GM23338 (cell line): ENCODE data around the gene RAB3IL1. TPM values are rescaled to one million over a fixed set of nuclear protein-coding genes. Genes with fewer than 3 reads are reported as not detected.

Experiments
- ATAC-seq: fragments of 200-7000 bp; cut with Tn5 transposase; 3 replicates; pipeline ENCODE4 v1.9.1; 2020
- DNase-seq: peaks from one replicate; pipeline ENCODE4 v3.0.0-alpha.2; 2015; ENCODE audit warnings: low spot score
- H2AFZ ChIP-seq: fragments of 200-600 bp; sonication (generic); 2 replicates; pipeline ENCODE4 v1.8.0; 2016; ENCODE audit warnings: antibody characterized with exemption, mild to moderate bottlenecking, moderate library complexity
- H3F3A ChIP-seq: fragments of 200-600 bp; sonication (generic); replicated peaks from 2 replicates; pipeline ENCODE4 v1.8.0; 2017; ENCODE audit warnings: antibody characterized with exemption, mixed run types, low read depth
- H3K27ac ChIP-seq: fragments of 200-600 bp; sonication (generic); 2 replicates; pipeline ENCODE4 v1.6.1; 2016; ENCODE audit warnings: low read depth
- H3K27me3 ChIP-seq: fragments of 200-600 bp; sonication (generic); 2 replicates; pipeline ENCODE4 v1.8.0; 2016; ENCODE audit warnings: mild to moderate bottlenecking, mixed run types, moderate library complexity; ENCODE audit not compliant: insufficient read depth
- H3K36me3 ChIP-seq: fragments of 200-600 bp; sonication (generic); 2 replicates; pipeline ENCODE4 v1.8.0; 2016; ENCODE audit warnings: mild to moderate bottlenecking; ENCODE audit not compliant: insufficient read depth
- H3K4me1 ChIP-seq: fragments of 200-600 bp; sonication (generic); 2 replicates; pipeline ENCODE4 v1.8.0; 2016; ENCODE audit warnings: mild to moderate bottlenecking, moderate library complexity; ENCODE audit not compliant: insufficient read depth
- H3K4me2 ChIP-seq: fragments of 200-600 bp; sonication (generic); 2 replicates; pipeline ENCODE4 v1.7.1; 2017; ENCODE audit warnings: mixed run types
- H3K4me3 ChIP-seq: fragments of 200-600 bp; sonication (generic); 2 replicates; pipeline ENCODE4 v1.6.1; 2016; ENCODE audit warnings: mixed run types
- H3K79me2 ChIP-seq: fragments of 200-600 bp; sonication (generic); replicated peaks from 2 replicates; pipeline ENCODE4 v1.8.0; 2017; ENCODE audit warnings: mild to moderate bottlenecking; ENCODE audit not compliant: insufficient read depth
- H3K9me2 ChIP-seq: fragments of 200-600 bp; sonication (generic); 2 replicates; pipeline ENCODE4 v1.8.0; 2017; ENCODE audit not compliant: insufficient read depth
- H4K20me1 ChIP-seq: fragments of 200-600 bp; sonication (generic); replicated peaks from 2 replicates; pipeline ENCODE4 v1.8.0; 2017; ENCODE audit warnings: mild to moderate bottlenecking; ENCODE audit not compliant: insufficient read depth
- H3K27ac Mint-ChIP-seq: 2 replicates; pipeline ENCODE4 v1.8.0; 2020; ENCODE audit warnings: inconsistent platforms, mild to moderate bottlenecking, moderate library complexity, mixed read lengths
- H3K27me3 Mint-ChIP-seq: 3 replicates; pipeline ENCODE4 v1.8.0; 2022; ENCODE audit warnings: low read depth, mild to moderate bottlenecking, moderate library complexity, mixed read lengths, inconsistent platforms; ENCODE audit not compliant: insufficient read depth, poor library complexity
- H3K36me3 Mint-ChIP-seq: 3 replicates; pipeline ENCODE4 v1.8.0; 2021; ENCODE audit warnings: low read depth, mild to moderate bottlenecking, inconsistent platforms, moderate library complexity, mixed read lengths
- H3K4me1 Mint-ChIP-seq: 3 replicates; pipeline ENCODE4 v1.8.0; 2020; ENCODE audit warnings: mild to moderate bottlenecking, inconsistent platforms, mixed read lengths
- H3K4me3 Mint-ChIP-seq: 3 replicates; pipeline ENCODE4 v1.8.0; 2021; ENCODE audit warnings: moderate library complexity, mild to moderate bottlenecking, inconsistent platforms, mixed read lengths
- H3K9me3 Mint-ChIP-seq: 3 replicates; pipeline ENCODE4 v1.8.0; 2020; ENCODE audit warnings: moderate library complexity, mild to moderate bottlenecking, inconsistent platforms, mixed read lengths
- CREB1 ChIP-seq: fragments of 250-450 bp; sonication (Bioruptor Pico); IDR thresholded peaks from 2 replicates; pipeline ENCODE4 v1.5.0; 2020; ENCODE audit warnings: low read depth, mild to moderate bottlenecking, moderate library complexity
- CTCF ChIP-seq, 2 experiments: fragments of 200-600 bp in 1 of 2; sonication (generic) in 1 of 2; conservative IDR thresholded peaks; 2 replicates each; pipeline versions ENCODE4 v1.5.1 to v1.6.1; 2016 to 2017; ENCODE audit warnings: antibody characterized with exemption in 2 of 2, low read depth in 2 of 2, mild to moderate bottlenecking in 2 of 2, moderate library complexity in 1 of 2
- ETS1 ChIP-seq: IDR thresholded peaks from 2 replicates; pipeline ENCODE4 v1.6.1; 2016; ENCODE audit warnings: antibody characterized with exemption
- EZH2 ChIP-seq: fragments of 200-600 bp; sonication (generic); IDR thresholded peaks from one replicate; pipeline ENCODE4 v1.8.0; 2017; ENCODE audit warnings: antibody characterized with exemption, mild to moderate bottlenecking, low read depth; ENCODE audit not compliant: unreplicated experiment
- EZH2phosphoT487 ChIP-seq: fragments of 200-600 bp; sonication (generic); IDR thresholded peaks from one replicate; pipeline ENCODE4 v1.8.1; 2018; ENCODE audit warnings: antibody characterized with exemption; ENCODE audit not compliant: unreplicated experiment
- JUNB ChIP-seq: IDR thresholded peaks from one replicate; pipeline ENCODE4 v1.6.1; 2016; ENCODE audit warnings: antibody characterized with exemption; ENCODE audit not compliant: unreplicated experiment
- NANOG ChIP-seq: IDR thresholded peaks from 2 replicates; pipeline ENCODE4 v1.6.1; 2016; ENCODE audit warnings: antibody characterized with exemption, borderline replicate concordance
- POLR2AphosphoS5 ChIP-seq: IDR thresholded peaks from 2 replicates; pipeline ENCODE4 v1.6.1; 2016; ENCODE audit warnings: antibody characterized with exemption, low read depth
- REST ChIP-seq: IDR thresholded peaks from one replicate; pipeline ENCODE4 v1.6.1; 2018; ENCODE audit warnings: antibody characterized with exemption; ENCODE audit not compliant: unreplicated experiment
- STAT1 ChIP-seq: IDR thresholded peaks from one replicate; pipeline ENCODE4 v1.6.1; 2016; ENCODE audit warnings: antibody characterized with exemption; ENCODE audit not compliant: unreplicated experiment
- ZNF114 ChIP-seq: fragments of 250-450 bp; sonication (Bioruptor Pico); IDR thresholded peaks from 2 replicates; pipeline ENCODE4 v1.5.0; 2020; ENCODE audit warnings: mild to moderate bottlenecking, moderate library complexity
- ZNF331 ChIP-seq: fragments of 250-450 bp; sonication (Bioruptor Pico); IDR thresholded peaks from 2 replicates; pipeline ENCODE4 v1.5.0; 2020; ENCODE audit warnings: low read depth, mild to moderate bottlenecking, moderate library complexity
- ZNF462 ChIP-seq: fragments of 250-450 bp; sonication (Bioruptor Pico); IDR thresholded peaks from 2 replicates; pipeline ENCODE4 v1.5.0; 2020; ENCODE audit warnings: mild to moderate bottlenecking, moderate library complexity
- polyA plus RNA-seq: library from polyadenylated mRNA; unstranded; fragments of >200 nt; fragmentation: Nextera tagmentation; extraction: Ambion mirVana; gene quantifications from 2 replicates; pipeline ENCODE4 v1.2.1, GENCODE V29; 2016
- total RNA-seq: library from RNA; depleted of rRNA; stranded (reverse); fragments of >200 nt; shearing (Covaris generic); gene quantifications from 2 replicates; pipeline ENCODE4 v1.2.3, GENCODE V29; 2014

The RAB3IL1 gene
- total and polyA plus RNA-seq, 2 experiments from 2014 or later = 2.7 to 3.4 TPM

GRCh38 chr11:61871158-61871597 is 46.2 kb downstream of the RAB3IL1 start:
- H3K27ac ChIP-seq = no peak overlapping the region
- no peak overlapping the region for H3K27ac Mint-ChIP-seq
- peak overlapping the region; percentile 38 for H3K4me3 ChIP-seq
- H3K4me1 ChIP-seq = peaks cover 20% of the 10 kb centered on the region
- H3F3A ChIP-seq = peaks cover 17% of the 10 kb centered on the region; the same call in 1 of the 2 replicates
- H3K27me3 ChIP-seq = no peaks in the 10 kb centered on the region
- H3K4me1 Mint-ChIP-seq = peaks cover 30% of the 10 kb centered on the region
- peak overlapping the region; percentile 73; the same call in 1 of the 2 replicates for H2AFZ ChIP-seq
- H3K4me2 ChIP-seq = peak overlapping the region; percentile 68
- no peaks in the 10 kb centered on the region for H3K9me3 Mint-ChIP-seq
- H3K9me2 ChIP-seq = no peaks in the 10 kb centered on the region
- ATAC-seq (peak; percentile 92), DNase-seq (peak; percentile 92)
- H3K36me3 ChIP-seq = no peaks in the 10 kb centered on the region; the same call in 1 of the 2 replicates
- peak overlapping the region; percentile 53 for H3K4me3 Mint-ChIP-seq
- no peaks in the 10 kb centered on the region for H3K79me2 ChIP-seq
- no peak for TF ChIP-seq ETS1
- no peak for TF ChIP-seq ZNF462 (CRISPR knock-in tag)
- TF ChIP-seq ZNF114 = no peak
- TF ChIP-seq POLR2AphosphoS5 = 0 out of 2 replicates have a peak, but pooled peaks have one; percentile 21
- no peak for TF ChIP-seq REST
- TF ChIP-seq NANOG = no peak
- TF ChIP-seq JUNB = no peak
- peak; percentile 89 to 98 for TF ChIP-seq CTCF (conservative IDR thresholded peaks at IDR 0.05; ENCODE audit: low read depth in 2 of 2)
- TF ChIP-seq EZH2 = no peak
- no peak for TF ChIP-seq ZNF331 (CRISPR knock-in tag)
- TF ChIP-seq CREB1 (CRISPR knock-in tag) = no peak
- TF ChIP-seq EZH2phosphoT487 = no peak
- TF ChIP-seq STAT1 = no peak
- H4K20me1 ChIP-seq = no peaks in the 10 kb centered on the region
- H3K27me3 Mint-ChIP-seq = peaks cover 16% of the 10 kb centered on the region
- no peaks in the 10 kb centered on the region; the same call in 1 of the 3 replicates for H3K36me3 Mint-ChIP-seq
